HFFc6 (cell line): ENCODE results near the gene CTNNA3. TPM values are rescaled to one million over a fixed set of nuclear protein-coding genes. Genes with fewer than 3 reads are reported as not detected.

ENCODE experiments used
- DNase-seq: peaks from one replicate; pipeline ENCODE4 v3.0.0-alpha.2; 2018
- H3K27ac Mint-ChIP-seq: 2 replicates; pipeline ENCODE4 v1.8.0; 2020; ENCODE audit warnings: mild to moderate bottlenecking, mixed read lengths
- H3K27me3 Mint-ChIP-seq: 2 replicates; pipeline ENCODE4 v1.8.0; 2021; ENCODE audit warnings: mild to moderate bottlenecking, moderate library complexity, mixed read lengths; ENCODE audit not compliant: insufficient read depth
- H3K36me3 Mint-ChIP-seq: 2 replicates; pipeline ENCODE4 v1.8.0; 2021; ENCODE audit warnings: low read depth, mixed read lengths
- H3K4me1 Mint-ChIP-seq: 2 replicates; pipeline ENCODE4 v1.8.0; 2020; ENCODE audit warnings: low read depth, mixed read lengths
- H3K4me3 Mint-ChIP-seq: 2 replicates; pipeline ENCODE4 v1.8.0; 2020; ENCODE audit warnings: mild to moderate bottlenecking, moderate library complexity, mixed read lengths
- H3K9me3 Mint-ChIP-seq: 2 replicates; pipeline ENCODE4 v1.8.0; 2020; ENCODE audit warnings: mild to moderate bottlenecking, mixed read lengths
- CTCF ChIP-seq: fragments of 200-600 bp; sonication (generic); IDR thresholded peaks from 2 replicates; pipeline ENCODE4 v1.5.0; 2021; ENCODE audit warnings: antibody characterized with exemption, mild to moderate bottlenecking
- total RNA-seq, 6 experiments: library from RNA; stranded (reverse); fragmentation: NEBNext Ultra II Directional; extraction: Animal tissue kit (Norgen Biotek cat#: 25700); gene quantifications; 2 replicates in 1 of 6; 3 replicates in 5 of 6; pipeline ENCODE4 v1.2.3, GENCODE V29; 2021

CTNNA3 gene
- total RNA-seq, 6 experiments from 2014 or later = not detected

- no peak for DNase-seq
- no peak overlapping the region for H3K27ac Mint-ChIP-seq
- no peaks in the 10 kb centered on the region; the same call in 1 of the 2 replicates for H3K9me3 Mint-ChIP-seq
- H3K27me3 Mint-ChIP-seq = no peaks in the 10 kb centered on the region; the same call in 1 of the 2 replicates
- H3K4me3 Mint-ChIP-seq = no peak overlapping the region
- TF ChIP-seq CTCF = no peak
- H3K4me1 Mint-ChIP-seq = no peaks in the 10 kb centered on the region; the same call in 1 of the 2 replicates
- H3K36me3 Mint-ChIP-seq = no peaks in the 10 kb centered on the region
These were observed 982.6 kb downstream of the CTNNA3 start for GRCh38 chr10:66713387-66713786.

GRCh38 chr10:66698069-66698468 is 997.9 kb downstream of the CTNNA3 start:
- Mint-ChIP-seq H3K27me3 (no peaks in the 10 kb centered on the region; the same call in 1 of the 2 replicates), H3K4me3 (no peak overlapping the region), H3K36me3 (no peaks in the 10 kb centered on the region), H3K4me1 (no peaks in the 10 kb centered on the region), H3K9me3 (no peaks in the 10 kb centered on the region; the same call in 1 of the 2 replicates), H3K27ac (no peak overlapping the region)
- no peak for TF ChIP-seq CTCF
- no peak for DNase-seq

- no peak overlapping the region for H3K27ac Mint-ChIP-seq
- DNase-seq = no peak
- H3K4me3 Mint-ChIP-seq = no peak overlapping the region
- no peaks in the 10 kb centered on the region for H3K4me1 Mint-ChIP-seq
- H3K36me3 Mint-ChIP-seq = no peaks in the 10 kb centered on the region
- no peak for TF ChIP-seq CTCF
- peaks cover 18% of the 10 kb centered on the region for H3K9me3 Mint-ChIP-seq
- no peaks in the 10 kb centered on the region for H3K27me3 Mint-ChIP-seq
These were observed 1000.9 kb downstream of the CTNNA3 start for GRCh38 chr10:66695046-66695445.

GRCh38 chr10:66684581-66684980 is 1011.4 kb downstream of the CTNNA3 start:
- Mint-ChIP-seq H3K4me1 (no peaks in the 10 kb centered on the region), H3K4me3 (no peak overlapping the region), H3K27ac (no peak overlapping the region), H3K27me3 (no peaks in the 10 kb centered on the region), H3K9me3 (peaks cover under 1% of the 10 kb centered on the region; the same call in 1 of the 2 replicates), H3K36me3 (no peaks in the 10 kb centered on the region)
- no peak for DNase-seq
- TF ChIP-seq CTCF = no peak

- no peak overlapping the region for H3K27ac Mint-ChIP-seq
- no peak for DNase-seq
These were observed 1015.1 kb downstream of the CTNNA3 start for GRCh38 chr10:66680886-66681285.

More at GRCh38 chr10:66680886-66681285, 1015.1 kb downstream of the CTNNA3 start:
- Mint-ChIP-seq H3K36me3 (no peaks in the 10 kb centered on the region), H3K27me3 (no peaks in the 10 kb centered on the region), H3K4me1 (peaks cover 10% of the 10 kb centered on the region; the same call in 1 of the 2 replicates), H3K9me3 (no peaks in the 10 kb centered on the region), H3K4me3 (no peak overlapping the region)
- TF ChIP-seq CTCF = no peak
